ENCODE results near the gene COPS8.

COPS8 gene

GRCh38 chr2:237085248-237086221 lies at the start of gene COPS8:
COPS8 (plus strand) TSS chr2:237085889; CDS start chr2:237085965, 76 bp downstream.
- peak; percentile 90 for DNase-seq (ENCODE audit: low spot score)

DNA sequence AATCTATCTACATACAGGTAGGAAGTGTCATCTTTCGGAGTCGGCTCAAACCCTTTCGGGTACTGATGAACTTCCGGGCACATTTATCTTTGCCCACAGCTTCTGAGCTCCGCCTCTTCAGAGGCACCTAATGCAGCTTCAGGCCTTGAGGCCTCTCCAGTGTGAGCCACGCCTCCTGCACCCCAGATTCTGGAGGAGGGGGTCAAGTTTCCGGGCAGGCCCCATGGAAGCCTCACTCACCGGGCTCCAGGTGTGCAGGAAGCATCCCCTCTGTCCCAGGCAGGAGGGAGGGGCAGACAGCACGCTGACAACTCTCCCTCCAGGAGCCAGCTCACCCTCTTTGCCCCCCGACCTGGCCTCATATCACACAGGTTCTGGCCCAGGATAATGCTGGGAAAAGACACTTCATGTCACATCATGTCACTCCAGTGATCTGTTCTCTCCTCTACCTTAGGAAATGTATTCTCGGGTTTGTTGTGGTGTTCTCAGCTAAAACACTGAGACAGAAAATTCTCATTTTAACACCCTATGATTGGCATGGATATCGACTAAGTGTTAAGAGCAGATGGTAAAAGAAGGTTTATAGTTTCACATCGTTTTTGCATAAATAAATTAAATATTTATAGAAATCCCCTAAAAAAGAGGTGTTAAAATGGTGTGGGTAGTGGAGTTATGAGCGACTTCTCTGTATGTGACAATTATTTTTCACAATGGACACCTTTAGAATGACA lies 46.2 kb upstream of the COPS8 start:
- DNase-seq (ENCODE audit: low spot score), result no peak

GRCh38 chr2:237041231-237041630 lies 44.5 kb upstream of the COPS8 start:
- DNase-seq (ENCODE audit: low spot score), result no peak

DNA sequence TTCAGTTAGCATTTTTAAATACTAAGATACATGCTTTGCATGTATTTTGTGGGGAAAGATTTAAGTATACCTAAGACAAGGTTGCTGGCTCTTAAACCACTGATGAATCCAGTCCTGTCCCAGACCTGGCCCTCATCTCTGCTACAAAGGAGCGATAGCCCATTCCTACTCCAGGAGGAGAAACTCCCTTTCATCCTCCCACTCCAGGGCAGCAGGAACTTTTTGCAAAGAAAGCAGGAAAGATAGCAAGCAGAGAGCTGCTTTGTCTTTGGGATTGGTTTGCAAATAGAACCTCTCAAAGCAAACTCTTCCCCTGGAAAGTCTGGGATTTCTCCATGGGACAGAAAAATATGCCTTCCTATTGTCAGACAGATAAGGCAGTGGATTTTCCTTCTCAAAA lies 43.6 kb upstream of the COPS8 start:
- DNase-seq (ENCODE audit: low spot score), result no peak

GRCh38 chr2:237043866-237044265 lies 41.8 kb upstream of the COPS8 start:
- DNase-seq (ENCODE audit: low spot score), result no peak

DNA sequence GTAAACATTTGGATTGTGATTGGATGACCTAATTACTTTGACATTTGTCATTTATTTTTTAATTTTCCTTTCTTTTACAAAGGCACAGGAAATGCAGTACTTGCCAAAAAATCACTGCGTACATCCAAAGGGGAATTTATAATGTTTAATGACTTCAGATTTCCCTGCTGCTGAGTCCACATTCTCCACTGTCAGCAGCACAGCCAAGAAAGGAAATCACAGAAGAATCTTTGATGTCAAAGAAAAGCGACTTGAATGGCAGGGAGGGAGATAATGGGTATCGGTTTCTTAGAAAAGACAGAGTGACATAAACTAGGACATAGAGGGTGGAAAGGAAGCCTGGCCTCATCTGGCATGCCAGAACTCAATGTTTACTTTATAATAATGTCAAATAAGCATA lies 41.4 kb upstream of the COPS8 start:
- DNase-seq (ENCODE audit: low spot score), result no peak

DNA sequence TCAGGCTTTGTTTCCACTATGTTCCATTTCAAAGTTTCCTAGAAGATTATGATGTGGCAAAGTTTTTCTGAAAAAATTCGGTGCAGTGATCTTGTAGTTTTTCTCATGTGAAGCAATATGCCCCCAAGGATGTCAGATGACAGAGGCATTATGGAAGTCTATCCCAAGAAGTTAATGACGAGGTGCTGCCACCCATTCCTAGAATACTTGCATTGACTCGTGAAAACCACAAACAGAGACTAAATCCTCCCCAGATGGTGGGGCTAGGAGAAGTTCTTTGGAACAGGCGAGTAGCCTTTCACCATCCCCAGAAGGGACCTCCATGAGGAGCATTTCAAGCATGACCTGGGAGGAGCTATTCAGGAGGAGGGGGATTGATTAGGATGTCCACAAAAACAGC lies 40.2 kb upstream of the COPS8 start:
- DNase-seq (ENCODE audit: low spot score), result no peak

DNA sequence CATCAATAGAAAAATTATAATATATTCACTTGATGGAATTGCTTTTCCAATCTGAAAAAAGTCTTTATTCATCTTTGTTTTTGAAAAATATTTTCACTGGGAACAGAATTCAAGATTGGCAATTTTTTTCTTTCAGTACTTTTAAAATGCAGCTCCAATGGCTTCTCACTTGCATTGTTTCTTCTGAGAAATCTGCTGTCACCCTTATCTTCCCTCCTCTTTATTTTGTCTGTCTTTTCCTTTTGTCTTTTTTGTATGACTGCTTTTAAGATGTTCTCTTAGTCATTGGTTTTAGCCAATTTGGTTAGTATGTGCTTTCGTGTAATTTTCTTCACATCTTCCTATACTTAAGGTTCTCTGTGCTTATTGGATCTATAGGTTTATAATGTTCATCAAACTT lies 37.1 kb upstream of the COPS8 start:
- no peak for DNase-seq (ENCODE audit: low spot score)

DNA sequence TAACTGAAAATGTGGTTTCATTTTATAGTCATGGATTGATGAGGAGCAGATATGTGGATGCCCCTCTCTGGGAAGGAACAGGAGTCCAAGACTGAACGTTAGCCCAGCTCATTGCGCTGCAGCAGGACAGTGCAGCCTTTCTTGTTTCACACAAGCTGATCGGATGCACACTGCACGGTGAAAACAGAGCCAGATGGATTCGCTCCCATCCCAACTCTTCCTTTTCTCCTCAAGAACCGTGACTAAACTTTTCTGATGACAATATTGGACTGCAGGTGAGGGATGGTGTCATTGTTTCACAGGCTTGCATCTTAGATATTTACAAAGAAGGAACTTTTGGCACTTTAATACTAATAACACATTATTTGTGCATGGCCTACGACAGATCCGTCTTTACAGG lies 33.8 kb upstream of the COPS8 start:
- no peak for DNase-seq (ENCODE audit: low spot score)

GRCh38 chr2:237053066-237053465 lies 32.6 kb upstream of the COPS8 start:
- DNase-seq (ENCODE audit: low spot score), result no peak

DNA sequence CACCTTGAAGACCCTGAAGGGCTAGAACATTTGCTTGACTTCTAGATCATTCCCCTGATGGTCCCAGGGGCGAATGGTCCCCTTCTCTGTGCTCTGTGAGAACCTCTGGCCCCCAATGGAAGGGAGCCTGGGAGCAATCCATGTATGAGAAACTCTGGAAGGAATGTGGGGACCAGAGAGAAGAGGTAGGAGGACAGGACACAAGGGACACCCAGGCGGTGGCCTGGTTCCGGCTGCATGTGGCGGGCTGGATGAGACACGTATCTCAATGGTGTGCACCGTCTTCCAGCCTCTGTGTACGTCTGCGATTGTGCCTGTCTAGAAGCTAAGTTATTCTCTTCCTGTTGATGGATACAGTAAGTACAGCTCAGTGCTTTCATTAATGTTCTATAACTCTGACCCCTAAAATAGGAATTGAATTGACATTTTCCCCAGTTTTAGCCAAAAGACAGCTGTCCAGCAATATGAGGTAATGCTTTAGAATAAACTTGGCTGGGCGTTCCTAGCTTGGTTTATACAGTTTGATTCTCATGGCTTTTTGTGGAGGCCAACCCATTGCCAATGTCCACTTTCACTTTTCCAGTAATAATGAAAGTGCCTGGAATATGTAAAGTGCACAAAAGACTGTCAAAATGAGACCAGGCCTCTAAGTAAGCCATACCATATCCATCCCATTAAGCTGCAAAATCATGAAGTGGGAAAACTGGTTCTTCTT lies 30.1 kb upstream of the COPS8 start:
- no peak for DNase-seq (ENCODE audit: low spot score)

DNA sequence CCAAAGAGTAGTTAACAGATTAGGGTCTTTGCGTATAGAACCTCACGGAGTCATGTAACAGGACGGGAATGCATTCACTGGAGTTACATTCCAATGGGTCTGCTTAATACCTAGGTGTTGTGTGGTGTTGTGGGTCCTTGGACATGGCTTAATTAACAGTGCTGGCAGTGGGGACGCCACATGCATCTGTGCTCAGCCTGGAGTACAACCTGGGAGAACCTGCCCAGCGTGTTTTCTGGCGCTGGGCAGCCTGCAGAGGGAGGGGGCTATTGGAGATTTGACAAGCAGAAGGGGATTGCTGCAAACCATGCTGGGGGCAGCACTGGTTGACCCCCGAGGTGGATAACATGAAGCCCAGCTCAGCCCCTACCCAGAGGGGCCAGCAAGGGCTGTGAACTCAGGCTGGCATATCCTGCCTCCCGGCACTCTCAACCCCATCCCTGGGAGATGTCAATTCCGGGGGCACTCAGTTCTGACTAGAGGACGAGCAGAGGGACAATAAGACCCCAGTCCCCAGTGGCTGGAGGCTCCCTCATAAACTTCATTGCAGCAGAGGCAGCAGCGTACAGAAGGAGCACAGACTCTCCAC lies 29.3 kb upstream of the COPS8 start:
- no peak for DNase-seq (ENCODE audit: low spot score)

- no peak for DNase-seq (ENCODE audit: low spot score)
Observed at GRCh38 chr2:237057107-237057506, 28.6 kb upstream of the COPS8 start.

DNA sequence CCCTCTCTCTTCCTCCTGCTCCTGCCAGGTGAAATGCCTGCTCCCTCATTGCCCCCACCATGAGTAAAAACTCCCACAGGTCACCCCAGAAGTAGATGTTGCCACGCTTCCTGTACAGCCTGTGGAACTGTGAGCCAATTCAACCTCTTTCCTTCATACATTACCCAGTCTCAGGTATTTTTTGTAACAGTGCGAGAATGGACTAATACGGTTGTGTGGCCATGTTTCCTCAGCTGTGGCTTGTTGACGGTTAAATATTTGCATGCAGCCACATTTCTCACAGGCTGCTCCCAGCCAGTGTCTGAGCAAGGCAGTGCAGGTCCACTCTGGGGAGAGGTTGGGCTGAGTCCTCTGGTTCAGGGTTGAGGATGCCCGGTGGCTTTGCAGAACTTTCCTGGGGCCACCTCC lies 27.8 kb upstream of the COPS8 start:
- no peak for DNase-seq (ENCODE audit: low spot score)

DNA sequence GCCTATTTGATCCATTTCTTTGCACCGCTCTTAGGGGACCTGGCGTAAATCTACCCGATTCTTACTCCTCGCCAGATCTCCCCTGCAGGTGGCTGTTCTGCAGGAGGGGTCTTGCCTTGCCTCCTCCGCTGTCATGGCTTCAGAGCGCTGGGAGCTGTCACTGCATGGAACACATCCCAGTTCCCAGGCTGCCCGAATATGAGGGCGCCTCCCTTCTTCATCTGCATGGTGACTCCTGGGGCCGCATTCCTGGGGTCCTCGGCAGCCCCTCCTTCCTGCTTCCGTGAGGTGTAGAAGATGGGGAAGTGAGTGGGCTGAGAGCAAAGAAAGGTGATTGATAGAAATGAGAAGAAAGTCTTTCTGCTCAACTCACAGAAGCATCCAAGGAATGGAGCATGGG lies 27.3 kb upstream of the COPS8 start:
- DNase-seq (ENCODE audit: low spot score), result no peak

GRCh38 chr2:237059155-237059875 lies 26.4 kb upstream of the COPS8 start:
- no peak for DNase-seq (ENCODE audit: low spot score)

GRCh38 chr2:237060534-237061312 lies 25.0 kb upstream of the COPS8 start:
- peak; percentile 3 for DNase-seq (ENCODE audit: low spot score)

DNA sequence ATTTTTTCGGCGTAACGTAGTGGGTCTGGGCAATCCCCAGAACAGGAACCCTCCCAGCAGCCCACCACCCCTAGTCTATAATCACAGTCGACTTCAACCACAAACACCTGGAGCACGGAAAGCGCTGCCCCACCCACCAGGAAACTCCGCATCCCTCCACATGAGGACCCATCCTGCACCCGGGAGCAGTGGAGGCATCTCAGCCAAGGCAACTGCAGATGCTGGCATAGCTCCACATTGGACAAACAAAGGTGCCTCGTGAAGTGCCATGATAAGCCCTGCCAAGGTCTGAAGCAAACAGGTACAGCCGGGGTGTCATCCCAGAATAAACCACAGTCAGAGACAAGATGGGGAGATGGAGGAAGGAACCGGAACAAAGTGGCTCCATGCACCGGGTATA lies 24.3 kb upstream of the COPS8 start:
- DNase-seq (ENCODE audit: low spot score), result no peak

DNA sequence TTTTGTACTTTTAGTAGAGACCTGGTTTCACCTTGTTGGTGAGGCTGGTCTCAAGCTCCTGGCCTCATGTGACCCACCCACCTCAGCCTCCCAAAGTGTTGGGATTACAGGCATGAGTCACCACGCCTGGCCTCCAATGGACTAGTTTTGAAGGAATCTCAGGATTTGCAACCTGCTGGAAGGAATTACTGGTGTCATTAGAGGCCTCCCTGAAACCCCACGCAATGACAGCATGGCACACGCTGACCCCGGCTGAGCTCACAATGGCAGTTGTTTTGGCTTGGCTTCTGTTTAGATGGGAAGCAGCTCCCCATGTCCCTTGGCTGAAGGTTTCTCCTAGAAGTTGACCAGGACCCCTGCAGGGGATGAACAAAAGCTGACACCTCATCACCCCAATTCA lies 23.1 kb upstream of the COPS8 start:
- no peak for DNase-seq (ENCODE audit: low spot score)

DNA sequence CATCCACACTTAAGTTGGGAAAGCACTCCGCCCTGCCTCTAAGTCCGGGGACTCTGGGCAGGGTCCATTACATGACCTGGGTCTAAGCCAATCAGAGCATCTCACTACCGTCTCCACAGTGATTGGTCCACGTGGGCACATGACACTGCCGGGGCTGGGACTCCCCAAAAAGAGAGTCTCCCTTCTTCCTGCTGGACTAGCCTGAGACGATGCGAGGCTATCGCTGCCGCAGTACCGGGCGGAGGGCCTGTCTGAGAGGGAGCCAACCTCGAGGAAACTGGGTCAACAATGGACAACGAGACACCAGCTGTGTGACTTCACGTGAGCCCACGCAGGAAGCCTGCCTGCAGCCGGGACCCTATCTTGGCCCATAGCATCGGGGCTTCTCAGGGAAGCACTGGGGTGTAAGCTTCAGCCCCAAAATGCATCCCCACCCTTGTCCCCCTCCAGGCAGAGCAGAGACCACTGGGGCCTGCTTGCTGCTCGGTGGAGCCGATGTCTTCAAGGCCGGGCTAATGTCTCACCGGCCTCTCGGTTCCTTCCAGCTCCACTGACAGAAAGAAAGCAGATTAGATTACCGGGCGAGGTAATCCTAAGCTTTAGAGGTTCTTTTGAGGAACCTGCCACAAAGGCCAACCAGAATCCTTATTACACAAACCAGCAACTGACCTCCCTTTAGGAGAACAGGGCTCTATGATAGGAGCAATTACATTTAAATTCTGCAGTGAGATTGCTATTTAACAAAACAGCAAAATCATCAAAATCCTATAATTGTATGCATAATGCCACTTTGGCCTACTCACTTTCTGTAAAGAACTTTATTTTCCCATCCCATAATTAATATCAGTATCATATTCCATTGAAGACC lies 21.3 kb upstream of the COPS8 start:
- no peak for DNase-seq (ENCODE audit: low spot score)

Measured in CD4-positive, alpha-beta T cell treated with Interleukin-15 for 4 hours (primary cell).